Common myeloid progenitor, CD34-positive (primary cell): ENCODE results near the gene ITGB2.

Experiments
- CTCF ChIA-PET: fragments of 350-600 bp; sonication (Branson Sonifier 250); formaldehyde crosslinking; loops from one replicate; lab custom pipeline; 2021; ENCODE audit warnings: antibody characterized with exemption; lab: Charles Lee
- POLR2A ChIA-PET: fragments of 350-600 bp; sonication (Branson Sonifier 250); formaldehyde crosslinking; loops from one replicate; lab custom pipeline; 2021; ENCODE audit warnings: antibody characterized with exemption; lab: Charles Lee
- DNase-seq, 3 donors: peaks; one replicate each; pipeline versions ENCODE4 v3.0.0 to v3.0.0-alpha.2; 2013
- H3K27ac ChIP-seq, 2 experiments: 1 replicate in 1 of 2; 2 replicates in 1 of 2; pipeline ENCODE4 v1.7.0; 2013; ENCODE audit warnings: inconsistent platforms in 2 of 2, low read length in 2 of 2, mild to moderate bottlenecking in 2 of 2, low read depth in 1 of 2, moderate library complexity in 1 of 2; ENCODE audit not compliant: severe bottlenecking in 2 of 2, insufficient read depth in 1 of 2, poor library complexity in 1 of 2
- H3K27me3 ChIP-seq, 5 experiments: replicated peaks in 2 of 5; 1 replicate in 3 of 5; 2 replicates in 2 of 5; pipeline versions ENCODE4 v1.6.1 to v1.7.0; 2013; ENCODE audit warnings: low read length in 4 of 5, mild to moderate bottlenecking in 2 of 5, moderate library complexity in 2 of 5, inconsistent platforms in 1 of 5; ENCODE audit not compliant: insufficient read depth in 5 of 5, control insufficient read depth in 4 of 5
- H3K36me3 ChIP-seq, 4 experiments: 1 replicate in 2 of 4; 2 replicates in 2 of 4; pipeline versions ENCODE4 v1.6.1 to v1.7.0; 2013; ENCODE audit warnings: low read length in 3 of 4, control low read depth in 1 of 4, mild to moderate bottlenecking in 1 of 4; ENCODE audit not compliant: control insufficient read depth in 4 of 4, insufficient read depth in 4 of 4
- H3K4me1 ChIP-seq, 4 experiments: 1 replicate in 3 of 4; 2 replicates in 1 of 4; pipeline versions ENCODE4 v1.6.1 to v1.7.1; 2013; ENCODE audit warnings: low read length in 3 of 4, mild to moderate bottlenecking in 3 of 4, control low read depth in 1 of 4, inconsistent platforms in 1 of 4, moderate library complexity in 1 of 4; ENCODE audit not compliant: control insufficient read depth in 4 of 4, insufficient read depth in 4 of 4; ENCODE audit errors: control extremely low read depth in 1 of 4
- H3K4me3 ChIP-seq, 7 experiments: 1 replicate in 4 of 7; 2 replicates in 3 of 7; pipeline versions ENCODE4 v1.5.1 to v1.7.0; 2013; ENCODE audit warnings: mild to moderate bottlenecking in 7 of 7, low read length in 6 of 7, moderate library complexity in 6 of 7, inconsistent platforms in 2 of 7, low read depth in 2 of 7, control low read depth in 1 of 7; ENCODE audit not compliant: insufficient read depth in 4 of 7, control insufficient read depth in 1 of 7; ENCODE audit errors: extremely low read depth in 1 of 7
- H3K9me3 ChIP-seq, 5 experiments: 1 replicate in 4 of 5; 2 replicates in 1 of 5; pipeline versions ENCODE4 v1.6.1 to v1.7.1; 2013; ENCODE audit warnings: low read length in 4 of 5, mild to moderate bottlenecking in 2 of 5, inconsistent platforms in 1 of 5, low read depth in 1 of 5, moderate library complexity in 1 of 5; ENCODE audit not compliant: control insufficient read depth in 4 of 5, insufficient read depth in 2 of 5; ENCODE audit errors: control extremely low read depth in 1 of 5
- WGBS: methylation state at CpG from one replicate; pipeline ENCODE4 v1.1.5; 2013; ENCODE audit not compliant: insufficient coverage; 5-methylcytosine and 5-hydroxymethylcytosine counted together

ITGB2 gene

DNA sequence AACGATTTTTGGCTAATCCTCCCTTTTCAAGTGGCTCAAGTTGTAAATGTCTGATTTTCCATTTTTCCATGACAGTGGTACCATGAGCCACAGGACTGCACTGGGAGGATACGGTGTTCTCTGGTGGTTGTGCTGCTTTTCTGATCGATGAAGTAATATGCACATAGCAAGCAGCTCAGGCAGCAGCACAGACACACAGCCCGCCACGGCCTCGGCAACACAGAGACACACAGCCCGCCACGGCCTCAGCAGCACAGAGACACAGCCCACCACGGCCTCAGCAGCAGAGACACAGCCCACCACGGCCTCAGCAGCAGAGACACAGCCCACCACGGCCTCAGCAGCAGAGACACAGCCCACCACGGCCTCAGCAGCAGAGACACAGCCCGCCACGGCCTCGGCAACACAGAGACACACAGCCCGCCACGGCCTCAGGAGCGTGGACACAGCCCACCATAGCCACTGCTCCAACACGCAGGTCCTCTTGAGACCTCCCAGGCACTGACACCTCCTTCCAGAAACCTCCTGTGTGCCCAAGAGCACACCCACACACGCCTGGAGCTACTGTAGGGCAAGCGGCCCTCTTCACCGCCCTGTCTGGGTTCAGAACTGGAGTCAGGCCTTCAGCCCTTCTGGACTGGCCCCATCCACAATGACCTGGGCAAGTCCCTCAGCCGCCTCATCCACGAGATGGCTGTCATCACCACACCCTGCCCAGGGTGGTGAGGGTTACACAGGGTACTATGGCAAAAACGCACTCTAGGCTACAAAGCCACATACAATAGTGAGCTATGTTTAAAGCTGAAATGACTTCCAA, 57.6 kb downstream of the ITGB2 start:
- ChIA-PET POLR2A (no interaction called here), CTCF (interaction anchor here (1.2 to 1.6 kb wide), 2 partner anchors 45 to 70 kb away, joined by 3 read pairs; no protein-coding TSS in a partner anchor)
- Histone ChIP-seq H3K4me3 (no peak overlapping the region), H3K27ac (no peak overlapping the region), H3K9me3 (no peaks in the 10 kb centered on the region), H3K36me3 (peaks cover 4 to 68% (median 45%) of the 10 kb centered on the region in 4 experiments), H3K27me3 (no peaks in the 10 kb centered on the region), H3K4me1 (peaks cover 20 to 42% (median 34%) of the 10 kb centered on the region in 4 experiments)
- WGBS, result 98% methylated on average over 11 of the region's 25 CpGs
- no peak for DNase-seq

GRCh38 chr21:44858791-44859190, 61.9 kb downstream of the ITGB2 start:
- CTCF ChIA-PET, result no interaction called here
- POLR2A ChIA-PET, result no interaction called here
- DNase-seq, result no peak

DNA sequence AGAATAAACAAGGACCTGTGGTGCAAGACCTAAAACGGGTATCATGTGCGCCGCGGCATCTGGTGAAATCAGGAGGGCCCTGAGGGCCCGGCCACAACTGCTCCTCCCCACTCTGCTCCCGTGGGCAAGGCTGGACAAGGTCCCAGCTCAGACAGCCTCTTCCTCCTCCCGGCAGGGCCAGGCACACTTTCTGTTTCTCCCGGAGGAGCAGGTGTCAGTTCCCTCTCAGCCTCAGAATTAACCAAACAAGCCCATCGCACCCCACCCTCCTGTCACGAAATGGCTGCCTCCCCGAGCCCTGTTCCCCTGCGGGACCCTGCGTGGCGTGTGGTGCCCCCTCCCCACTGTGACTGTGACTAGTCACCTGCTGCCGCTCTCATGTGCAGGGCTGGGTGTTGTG, 62.4 kb downstream of the ITGB2 start:
- H3K27ac ChIP-seq, result no peak overlapping the region
- H3K9me3 ChIP-seq, result no peaks in the 10 kb centered on the region
- H3K36me3 ChIP-seq, result peaks cover 11 to 83% (median 57%) of the 10 kb centered on the region in 4 experiments
- no peaks in the 10 kb centered on the region for H3K27me3 ChIP-seq
- ChIA-PET CTCF (interaction anchor here (1.2 kb wide), 2 partner anchors 11 to 92 kb away, joined by 3 to 4 read pairs; no protein-coding TSS in a partner anchor), POLR2A (no interaction called here)
- peaks cover 0 to 41% (median 20%) of the 10 kb centered on the region in 4 experiments for H3K4me1 ChIP-seq
- 88% methylated on average over 15 of the region's 15 CpGs for WGBS
- H3K4me3 ChIP-seq, result no peak overlapping the region
- no peak for DNase-seq

More at GRCh38 chr21:44858791-44859190, 61.9 kb downstream of the ITGB2 start:
- H3K4me3 ChIP-seq, result no peak overlapping the region
- WGBS, result 87% methylated on average over 9 of the region's 10 CpGs
- H3K27ac ChIP-seq, result no peak overlapping the region
- H3K36me3 ChIP-seq, result peaks cover 9 to 83% (median 57%) of the 10 kb centered on the region in 4 experiments
- peaks cover 0 to 36% (median 17%) of the 10 kb centered on the region in 4 experiments for H3K4me1 ChIP-seq
- H3K9me3 ChIP-seq, result no peaks in the 10 kb centered on the region
- H3K27me3 ChIP-seq, result no peaks in the 10 kb centered on the region

DNA sequence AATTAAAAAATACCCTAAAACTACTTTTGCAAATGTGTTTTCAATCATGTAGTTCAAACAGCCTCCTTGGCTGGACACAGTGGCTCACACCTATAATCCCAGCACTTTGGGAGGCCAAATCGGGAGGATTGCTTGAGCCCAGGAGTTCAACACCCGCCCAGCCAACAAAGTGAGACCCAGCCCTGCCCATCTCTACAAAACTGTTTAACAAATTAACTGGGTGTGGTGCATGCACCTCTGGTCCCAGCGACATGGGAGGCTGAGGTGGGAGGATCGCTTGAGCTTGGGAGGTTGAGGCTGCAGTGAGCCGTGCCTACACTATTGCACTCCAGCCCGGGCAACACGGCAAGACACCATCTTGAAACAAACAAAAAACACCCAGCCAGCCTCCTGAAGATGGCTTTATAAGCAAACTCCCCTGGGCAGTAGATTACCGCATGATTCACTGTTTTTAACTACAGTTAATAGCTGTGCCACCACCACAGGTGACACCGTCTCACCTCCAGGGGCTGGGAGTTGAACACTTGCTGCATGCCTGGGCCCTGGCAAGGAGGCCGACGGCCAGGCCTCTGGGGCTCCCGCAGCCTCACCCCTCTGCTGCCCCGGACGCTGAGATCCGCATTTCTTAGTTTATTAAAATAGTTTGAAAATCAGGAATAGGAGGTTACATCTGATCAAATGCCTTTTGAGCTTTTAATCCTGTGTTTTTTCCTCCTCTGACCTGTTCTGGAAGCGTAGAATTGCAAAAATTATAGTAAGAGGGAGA, 63.4 kb downstream of the ITGB2 start:
- H3K4me1 ChIP-seq, result peaks cover 0 to 50% (median 23%) of the 10 kb centered on the region in 4 experiments
- POLR2A ChIA-PET, result no interaction called here
- 100% methylated on average over 11 of the region's 16 CpGs for WGBS
- no peak overlapping the region for H3K4me3 ChIP-seq
- no peaks in the 10 kb centered on the region for H3K27me3 ChIP-seq
- peaks cover 13 to 80% (median 59%) of the 10 kb centered on the region in 4 experiments for H3K36me3 ChIP-seq
- H3K9me3 ChIP-seq, result no peaks in the 10 kb centered on the region
- DNase-seq, result no peak
- CTCF ChIA-PET, result interaction anchor here (0.9 to 1.2 kb wide), 3 partner anchors 12 to 93 kb away, joined by 3 to 4 read pairs (median 3); no protein-coding TSS in a partner anchor
- no peak overlapping the region for H3K27ac ChIP-seq

- no peaks in the 10 kb centered on the region for H3K27me3 ChIP-seq
- H3K4me1 ChIP-seq, result peaks cover 6 to 61% (median 28%) of the 10 kb centered on the region in 4 experiments
- 91% methylated on average over 13 of the region's 17 CpGs for WGBS
- DNase-seq, result no peak
- POLR2A ChIA-PET, result no interaction called here
- CTCF ChIA-PET, result interaction anchor here (0.9 kb wide), 1 partner anchor 17 kb away, joined by 3 read pairs; no protein-coding TSS in a partner anchor
- H3K4me3 ChIP-seq, result no peak overlapping the region
- no peak overlapping the region for H3K27ac ChIP-seq
- H3K9me3 ChIP-seq, result no peaks in the 10 kb centered on the region
- peaks cover 12 to 77% (median 56%) of the 10 kb centered on the region in 4 experiments for H3K36me3 ChIP-seq
These were observed 64.6 kb downstream of the ITGB2 start for GRCh38 chr21:44856131-44856530.

DNA sequence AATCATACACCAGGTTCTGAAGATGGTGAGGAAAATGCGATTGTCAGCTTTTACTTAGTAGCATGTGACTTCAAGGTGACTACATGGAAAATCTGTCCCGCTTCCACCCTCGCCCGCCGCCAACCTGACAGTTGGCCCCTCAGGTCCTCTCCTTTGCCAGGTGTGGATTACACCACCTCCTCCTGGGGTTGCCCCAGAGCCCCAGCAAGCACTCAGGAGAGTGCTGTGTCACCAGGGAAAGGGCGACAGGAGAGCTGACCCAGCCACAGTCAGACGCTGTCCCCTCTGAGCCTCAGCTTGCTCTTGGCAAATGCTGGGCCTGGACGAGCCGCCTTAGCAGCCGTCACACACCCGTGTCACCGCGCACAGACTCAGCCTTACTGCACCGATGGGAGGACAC, 65.1 kb downstream of the ITGB2 start:
- Histone ChIP-seq H3K4me3 (no peak overlapping the region), H3K27me3 (no peaks in the 10 kb centered on the region), H3K27ac (peak overlapping the region in 1 of 2 experiments; percentile 78), H3K4me1 (peaks cover 6 to 64% (median 30%) of the 10 kb centered on the region in 4 experiments), H3K9me3 (no peaks in the 10 kb centered on the region), H3K36me3 (peaks cover 13 to 80% (median 60%) of the 10 kb centered on the region in 4 experiments)
- peak in 1 of 3 donors; percentile 19 for DNase-seq
- CTCF ChIA-PET, result interaction anchor here (0.8 to 1.8 kb wide), 12 partner anchors 9 to 80 kb away, joined by 3 to 8 read pairs (median 3); no protein-coding TSS in a partner anchor
- POLR2A ChIA-PET, result interaction anchor here (0.9 to 1.3 kb wide), 2 partner anchors 10 to 17 kb away, joined by 3 to 5 read pairs; no protein-coding TSS in a partner anchor
- 91% methylated on average over 12 of the region's 14 CpGs for WGBS
